Measurements from ENCODE around the gene AP1S1.

AP1S1 gene

GRCh38 chr7:101133621-101134398 is 20.5 kb upstream of the AP1S1 start:
- no peak overlapping the region; the same call in 1 of the 2 replicates for H3K4me3 ChIP-seq (ENCODE audit: low read length)
- TF ChIP-seq CTCF (conservative IDR thresholded peaks at IDR 0.05; ENCODE audit: low read length): no peak
- no peak for DNase-seq (ENCODE audit: low read depth)

- no peak for DNase-seq (ENCODE audit: low read depth)
- no peak overlapping the region for H3K4me3 ChIP-seq (ENCODE audit: low read length)
- TF ChIP-seq CTCF (conservative IDR thresholded peaks at IDR 0.05; ENCODE audit: low read length): no peak
These were observed 19.8 kb upstream of the AP1S1 start for GRCh38 chr7:101134399-101134980.

GRCh38 chr7:101137651-101138212 is 16.5 kb upstream of the AP1S1 start:
- H3K4me3 ChIP-seq (ENCODE audit: low read length): no peak overlapping the region
- TF ChIP-seq CTCF (conservative IDR thresholded peaks at IDR 0.05; ENCODE audit: low read length): no peak
- DNase-seq (ENCODE audit: low read depth): no peak

DNA sequence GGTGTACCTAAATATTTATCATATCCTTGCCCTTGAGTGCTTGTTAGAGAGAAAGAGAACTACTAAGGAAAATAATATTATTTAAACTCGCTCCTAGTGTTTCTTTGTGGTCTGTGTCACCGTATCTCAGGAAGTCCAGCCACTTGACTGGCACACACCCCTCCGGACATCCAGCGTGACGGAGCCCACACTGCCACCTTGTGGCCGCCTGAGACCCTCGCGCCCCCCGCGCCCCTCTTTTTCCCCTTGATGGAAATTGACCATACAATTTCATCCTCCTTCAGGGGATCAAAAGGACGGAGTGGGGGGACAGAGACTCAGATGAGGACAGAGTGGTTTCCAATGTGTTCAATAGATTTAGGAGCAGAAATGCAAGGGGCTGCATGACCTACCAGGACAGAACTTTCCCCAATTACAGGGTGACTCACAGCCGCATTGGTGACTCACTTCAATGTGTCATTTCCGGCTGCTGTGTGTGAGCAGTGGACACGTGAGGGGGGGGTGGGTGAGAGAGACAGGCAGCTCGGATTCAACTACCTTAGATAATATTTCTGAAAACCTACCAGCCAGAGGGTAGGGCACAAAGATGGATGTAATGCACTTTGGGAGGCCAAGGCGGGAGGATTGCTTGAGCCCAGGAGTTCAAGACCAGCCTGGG is 15.9 kb upstream of the AP1S1 start:
- TF ChIP-seq CTCF (conservative IDR thresholded peaks at IDR 0.05; ENCODE audit: low read length): peak; percentile 61
- peak; percentile 96 for DNase-seq (ENCODE audit: low read depth)
- H3K4me3 ChIP-seq (ENCODE audit: low read length): no peak overlapping the region

DNA sequence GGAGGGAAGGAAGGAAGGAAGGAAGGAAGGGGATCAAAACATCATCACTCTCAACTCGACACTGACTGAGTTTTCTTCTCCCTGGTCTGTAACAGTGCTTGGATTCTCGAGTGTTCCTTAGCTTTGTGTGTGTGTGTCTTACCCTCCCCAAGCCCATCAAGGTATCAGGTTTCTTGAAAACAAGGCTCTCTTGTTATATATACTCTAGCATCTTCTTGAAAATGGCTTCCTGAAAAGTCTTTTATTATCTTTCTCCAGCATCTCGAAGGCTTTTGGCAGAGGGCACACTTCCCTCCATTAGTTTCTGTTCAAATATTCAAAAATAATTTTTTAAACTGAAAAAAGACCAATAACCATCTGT is 14.0 kb upstream of the AP1S1 start:
- H3K4me3 ChIP-seq (ENCODE audit: low read length): no peak overlapping the region
- no peak for TF ChIP-seq CTCF (conservative IDR thresholded peaks at IDR 0.05; ENCODE audit: low read length)
- no peak for DNase-seq (ENCODE audit: low read depth)

DNA sequence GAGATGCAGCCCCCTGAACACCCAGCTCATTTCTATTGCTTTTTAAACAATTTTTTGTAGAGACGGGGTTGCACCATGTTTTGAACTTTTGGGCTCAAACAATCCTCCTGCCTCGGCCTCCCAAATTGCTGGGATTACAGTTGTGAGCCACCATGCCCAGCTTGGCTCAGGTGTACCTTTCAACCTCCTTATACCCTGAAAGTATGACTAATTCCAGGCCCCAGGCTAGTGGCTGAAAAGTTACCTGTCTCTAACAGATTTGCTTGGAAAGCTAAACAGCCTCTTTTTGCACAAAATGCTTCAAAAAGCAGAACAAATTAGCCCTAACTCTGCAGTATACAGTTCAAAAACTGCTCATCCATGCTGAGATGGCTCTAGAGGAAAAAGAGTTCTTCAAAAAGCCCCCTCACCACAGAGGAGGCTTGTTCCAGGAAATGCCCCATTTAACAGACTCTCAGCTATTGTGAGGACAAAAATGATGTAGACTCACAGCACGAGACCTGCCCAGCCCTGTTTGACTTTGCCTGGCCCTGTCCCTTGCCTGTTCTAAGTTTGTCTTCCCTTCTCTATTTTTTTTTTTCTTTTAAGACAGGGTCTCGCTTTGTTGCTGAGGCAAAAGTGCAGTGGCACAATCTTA is 13.4 kb upstream of the AP1S1 start:
- DNase-seq (ENCODE audit: low read depth): no peak
- no peak for TF ChIP-seq CTCF (conservative IDR thresholded peaks at IDR 0.05; ENCODE audit: low read length)
- no peak overlapping the region for H3K4me3 ChIP-seq (ENCODE audit: low read length)

Measured in AG10803 (cell line).